Bronchial epithelial cell (primary cell): Measurements from ENCODE around the gene TNFAIP8. TPM values are rescaled to one million over a fixed set of nuclear protein-coding genes. Genes with fewer than 3 reads are reported as not detected.

Source experiments
- DNase-seq: peaks from one replicate; pipeline ENCODE4 v3.0.0-alpha.2; 2010; ENCODE audit warnings: low read depth
- FAIRE-seq: peaks from 2 replicates; lab custom pipeline; 2011; peaks lifted over from hg19 to GRCh38; lab: Jason Lieb, UNC
- H3K27me3 ChIP-seq: 2 replicates; pipeline ENCODE4 v1.5.1; 2011; ENCODE audit warnings: low read length; ENCODE audit not compliant: control insufficient read depth, insufficient read depth
- H3K36me3 ChIP-seq: 2 replicates; pipeline ENCODE4 v1.5.1; 2011; ENCODE audit warnings: low read length; ENCODE audit not compliant: control insufficient read depth, insufficient read depth
- H3K4me3 ChIP-seq: 2 replicates; pipeline ENCODE4 v1.5.1; 2011; ENCODE audit warnings: mild to moderate bottlenecking, low read depth, low read length, control low read depth
- CTCF ChIP-seq: IDR thresholded peaks from 2 replicates; pipeline ENCODE4 v1.5.1; 2011; ENCODE audit warnings: mild to moderate bottlenecking, moderate library complexity, low read length, control low read depth, inconsistent platforms; ENCODE audit not compliant: insufficient read depth, severe bottlenecking
- total RNA-seq: library from RNA; depleted of rRNA; stranded (reverse); fragments of >200 nt; gene quantifications from 2 replicates; pipeline ENCODE4 v1.2.1, GENCODE V29; 2014

The TNFAIP8 gene
- total RNA-seq, 1 donor from 2014 or later, result 51.9 TPM

DNA sequence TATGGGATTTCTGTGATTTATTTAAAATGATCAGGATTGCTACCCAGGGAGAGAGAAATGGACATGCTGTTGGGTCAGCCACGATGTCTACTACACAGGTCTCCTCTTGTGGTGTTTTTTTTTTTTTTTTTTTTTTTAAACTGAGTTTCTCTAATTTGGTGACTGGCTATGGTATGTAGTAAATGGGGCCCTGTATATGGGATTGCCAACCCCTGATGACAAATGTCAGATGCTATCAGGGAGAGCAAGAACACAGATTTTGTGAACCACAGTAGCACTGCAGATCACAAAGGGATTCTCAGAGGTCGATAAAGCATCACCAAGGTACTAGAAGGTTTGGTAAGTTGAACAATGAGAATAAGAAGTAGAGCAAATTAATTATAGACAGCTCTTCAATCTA lies 16.5 kb upstream of the TNFAIP8 start:
- FAIRE-seq (no peak), DNase-seq (no peak)
- H3K4me3 ChIP-seq, result no peak overlapping the region
- TF ChIP-seq CTCF, result no peak
- H3K36me3 ChIP-seq, result peaks cover 2% of the 10 kb centered on the region
- H3K27me3 ChIP-seq, result no peaks in the 10 kb centered on the region

GRCh38 chr5:119339965-119340364 lies 15.9 kb upstream of the TNFAIP8 start:
- Histone ChIP-seq H3K27me3 (no peaks in the 10 kb centered on the region), H3K4me3 (no peak overlapping the region), H3K36me3 (peaks cover 2% of the 10 kb centered on the region)
- FAIRE-seq, result no peak
- DNase-seq, result no peak
- no peak for TF ChIP-seq CTCF

DNA sequence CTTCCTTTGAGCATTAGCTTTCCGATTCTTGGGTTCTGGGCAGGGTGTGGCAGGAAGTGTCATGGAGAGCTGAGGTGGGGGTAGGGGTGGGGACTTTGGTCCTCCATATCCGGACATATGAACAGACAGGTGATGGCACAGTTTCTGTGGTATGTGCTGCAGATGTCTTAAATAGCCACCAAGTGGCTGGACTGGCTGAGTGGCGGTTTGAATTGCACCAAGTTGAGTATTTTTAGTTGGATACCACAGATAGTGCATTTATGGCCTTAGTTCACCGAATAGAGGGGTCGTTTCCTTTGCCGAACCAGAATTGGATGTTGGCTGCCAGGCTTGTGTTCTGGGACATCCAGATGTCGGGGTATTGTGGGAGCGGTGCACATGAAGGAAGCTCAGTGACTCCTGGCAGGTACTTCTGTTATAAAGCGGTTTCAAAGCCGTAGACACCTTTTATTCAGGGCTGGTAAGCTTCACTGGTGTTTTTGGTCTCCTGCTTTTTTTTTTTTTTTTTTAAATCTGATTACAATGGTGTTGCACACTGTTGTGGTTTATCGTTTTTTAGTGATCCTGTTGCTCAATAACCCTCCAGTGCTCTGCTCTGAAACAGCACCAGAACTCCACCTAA lies 15.1 kb upstream of the TNFAIP8 start:
- Histone ChIP-seq H3K27me3 (no peaks in the 10 kb centered on the region), H3K36me3 (peaks cover 2% of the 10 kb centered on the region), H3K4me3 (no peak overlapping the region)
- FAIRE-seq (no peak), DNase-seq (no peak)
- TF ChIP-seq CTCF, result no peak

GRCh38 chr5:119341452-119342349 lies 14.1 kb upstream of the TNFAIP8 start:
- FAIRE-seq (no peak), DNase-seq (no peak)
- Histone ChIP-seq H3K36me3 (peaks cover 3% of the 10 kb centered on the region), H3K4me3 (no peak overlapping the region), H3K27me3 (no peaks in the 10 kb centered on the region)
- TF ChIP-seq CTCF, result no peak

GRCh38 chr5:119342406-119342805 lies 13.4 kb upstream of the TNFAIP8 start:
- Histone ChIP-seq H3K4me3 (no peak overlapping the region), H3K36me3 (peaks cover 3% of the 10 kb centered on the region), H3K27me3 (no peaks in the 10 kb centered on the region)
- TF ChIP-seq CTCF, result no peak
- DNase-seq (no peak), FAIRE-seq (no peak)
